GM21360 (cell line): ENCODE data around the gene ANKMY1.

Source experiments
- ATAC-seq: cut with Tn5 transposase; IDR thresholded peaks from one replicate; pipeline ENCODE4 v1.9.1; 2021; ENCODE audit warnings: mild to moderate bottlenecking, moderate library complexity; ENCODE audit not compliant: unreplicated experiment

The ANKMY1 gene

GRCh38 chr2:240557808-240558207 lies at the start of gene ANKMY1:
Gene ANKMY1, minus strand, starts transcription at chr2:240557988. Its CDS starts 653 bp downstream, at chr2:240557335.
- no peak for ATAC-seq

- ATAC-seq: no peak
Measured at GRCh38 chr2:240605867-240606743, 48.3 kb upstream of the ANKMY1 start.

- no peak for ATAC-seq
Measured at GRCh38 chr2:240604939-240605716, 47.3 kb upstream of the ANKMY1 start.

GRCh38 chr2:240604291-240604938 lies 46.6 kb upstream of the ANKMY1 start:
- no peak for ATAC-seq

- no peak for ATAC-seq
Measured at GRCh38 chr2:240603846-240604245, 46.1 kb upstream of the ANKMY1 start.

GRCh38 chr2:240603081-240603835 lies 45.5 kb upstream of the ANKMY1 start:
- ATAC-seq: no peak

- ATAC-seq: no peak
Measured at GRCh38 chr2:240602266-240603050, 44.7 kb upstream of the ANKMY1 start.

GRCh38 chr2:240601831-240602160 lies 44.0 kb upstream of the ANKMY1 start:
- ATAC-seq: no peak

- ATAC-seq: no peak
Measured at GRCh38 chr2:240601061-240601830, 43.5 kb upstream of the ANKMY1 start.

GRCh38 chr2:240600451-240600961 lies 42.7 kb upstream of the ANKMY1 start:
- no peak for ATAC-seq

GRCh38 chr2:240599141-240599583 lies 41.4 kb upstream of the ANKMY1 start:
- ATAC-seq: no peak

- ATAC-seq: no peak
Measured at GRCh38 chr2:240598311-240598911, 40.6 kb upstream of the ANKMY1 start.

- no peak for ATAC-seq
Measured at GRCh38 chr2:240597419-240598181, 39.8 kb upstream of the ANKMY1 start.

GRCh38 chr2:240597054-240597418 lies 39.2 kb upstream of the ANKMY1 start:
- no peak for ATAC-seq

- ATAC-seq: no peak
Measured at GRCh38 chr2:240596491-240596931, 38.7 kb upstream of the ANKMY1 start.

- ATAC-seq: no peak
Measured at GRCh38 chr2:240596080-240596460, 38.3 kb upstream of the ANKMY1 start.

- no peak for ATAC-seq
Measured at GRCh38 chr2:240595381-240596079, 37.7 kb upstream of the ANKMY1 start.
